ENCODE measurements around the gene SLC22A23. TPM values are rescaled to one million over a fixed set of nuclear protein-coding genes. Genes with fewer than 3 reads are reported as not detected.

Gene SLC22A23
- total and polyA plus RNA-seq, 2 donors (not counting 1 experiment from before 2014, with no cell fraction given): 0.18 to 1.4 TPM

GRCh38 chr6:3276174-3277167 lies 180.4 kb downstream of the SLC22A23 start:
- Mint-ChIP-seq H3K4me3 (no peak overlapping the region), H3K9me3 (ENCODE audit: insufficient read depth) (no peaks in the 10 kb centered on the region), H3K4me1 (peaks cover 2% of the 10 kb centered on the region), H3K27ac (no peak overlapping the region), H3K27me3 (no peaks in the 10 kb centered on the region)
- DNase-seq: no peak
- ChIA-PET CTCF (interaction anchor here (0.6 to 14.3 kb wide), 6 partner anchors 25 to 726 kb away, joined by 3 to 269 read pairs (median 4); partner anchors contain the start of gene FAM50B), POLR2A (no interaction called here)
- no peaks in the 10 kb centered on the region for H3K79me2 ChIP-seq (ENCODE audit: control insufficient read depth, insufficient read depth, low read length)
- TF ChIP-seq CTCF (IDR thresholded peaks at IDR 0.05) (no peak), EZH2 (IDR thresholded peaks at IDR 0.05; ENCODE audit: borderline replicate concordance, insufficient read depth, low read depth, low read length, poor library complexity, severe bottlenecking) (no peak)
- no peak overlapping the region for H3K27ac ChIP-seq (ENCODE audit: low read length in 2 of 2)
- ATAC-seq (ENCODE audit: low read depth): no peak
- no peaks in the 10 kb centered on the region for H3K9me3 ChIP-seq (ENCODE audit: control extremely low read depth in 1 of 3, control insufficient read depth in 2 of 3, insufficient read depth in 1 of 3, low read length in 2 of 3)
- no peaks in the 10 kb centered on the region for H3K27me3 ChIP-seq (replicated peaks in 1 of 4; ENCODE audit: control extremely low read depth in 1 of 4, control insufficient read depth in 3 of 4, insufficient read depth in 4 of 4, low read length in 3 of 4)
- no peak overlapping the region for H2AFZ ChIP-seq (ENCODE audit: insufficient read depth, low read depth, low read length, poor library complexity, severe bottlenecking)
- no peak overlapping the region for H3K4me2 ChIP-seq (replicated peaks; ENCODE audit: low read depth, low read length, poor library complexity, severe bottlenecking)
- intact Hi-C loops (cut with micrococcal nuclease): loop anchor here (1.0 to 5.0 kb wide), 3 partner anchors 83 to 656 kb away; no protein-coding TSS in a partner anchor
- H3K36me3 ChIP-seq (replicated peaks in 1 of 2; ENCODE audit: control extremely low read depth in 1 of 2, control insufficient read depth in 1 of 2, extremely low read depth in 1 of 2, insufficient read depth in 2 of 2, low read length in 1 of 2): peaks cover 0 to 10% of the 10 kb centered on the region in 2 experiments
- no peak overlapping the region for H3K9ac ChIP-seq (ENCODE audit: low read length)
- peaks cover 0 to 3% of the 10 kb centered on the region in 2 donors for H3K4me1 ChIP-seq (ENCODE audit: control insufficient read depth in 2 of 2, insufficient read depth in 2 of 2, low read length in 2 of 2)
- 86% methylated on average over 15 of the region's 20 CpGs for WGBS (ENCODE audit: insufficient coverage)
- peaks cover 30% of the 10 kb centered on the region for H4K20me1 ChIP-seq (ENCODE audit: control insufficient read depth, insufficient read depth, low read length, poor library complexity, severe bottlenecking)
- H3K4me3 ChIP-seq (ENCODE audit: control extremely low read depth in 1 of 5, extremely low read depth in 1 of 5, insufficient read depth in 1 of 5, low read depth in 2 of 5, low read length in 4 of 5): no peak overlapping the region
